Gastrocnemius medialis (tissue), 4 donors: ENCODE measurements around the gene KEAP1.

Source experiments
- POLR2A ChIP-seq, 2 donors: fragments of 450-650 bp; IDR thresholded peaks; one replicate each; pipeline ENCODE4 v1.6.1; 2017; ENCODE audit warnings: antibody characterized with exemption in 2 of 2, mild to moderate bottlenecking in 2 of 2, moderate library complexity in 2 of 2
- TF ChIP-seq, protein P1 (sequence below), 5 experiments: fragments of 450-650 bp in 3 of 5; fragments of 200-600 bp in 2 of 5; sonication (generic) in 2 of 5; IDR thresholded peaks in 4 of 5; conservative IDR thresholded peaks in 1 of 5; 1 replicate in 4 of 5; 2 replicates in 1 of 5; pipeline ENCODE4 v1.5.1; 2016 to 2019; ENCODE audit warnings: antibody characterized with exemption in 5 of 5, mild to moderate bottlenecking in 3 of 5, moderate library complexity in 3 of 5

DNA sequence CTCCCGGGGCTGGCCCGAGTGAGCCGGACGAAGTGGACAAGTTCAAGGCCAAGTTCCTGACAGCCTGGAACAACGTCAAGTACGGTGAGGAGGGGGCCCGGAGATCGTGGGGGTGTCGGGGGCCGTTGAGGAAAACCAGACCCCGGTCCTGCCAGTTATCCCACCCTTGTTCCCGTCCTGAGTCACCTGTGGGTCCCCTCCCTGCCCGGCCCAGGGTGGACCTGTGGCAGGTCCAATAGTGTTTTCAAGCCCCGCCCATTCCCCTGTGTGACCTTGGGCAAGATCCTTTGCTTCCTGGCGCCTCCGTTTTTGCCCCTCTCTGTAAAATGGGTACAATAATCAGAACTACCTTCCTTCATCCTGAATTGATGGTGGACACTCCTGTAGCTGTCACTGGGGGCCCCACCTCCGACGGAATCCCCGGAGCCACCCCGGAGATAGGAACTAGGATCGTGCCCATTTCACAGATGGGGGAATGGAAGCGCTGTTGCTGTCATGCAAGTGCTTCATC lies 41.1 kb upstream of the KEAP1 start:
- TF ChIP-seq, protein P1, sequence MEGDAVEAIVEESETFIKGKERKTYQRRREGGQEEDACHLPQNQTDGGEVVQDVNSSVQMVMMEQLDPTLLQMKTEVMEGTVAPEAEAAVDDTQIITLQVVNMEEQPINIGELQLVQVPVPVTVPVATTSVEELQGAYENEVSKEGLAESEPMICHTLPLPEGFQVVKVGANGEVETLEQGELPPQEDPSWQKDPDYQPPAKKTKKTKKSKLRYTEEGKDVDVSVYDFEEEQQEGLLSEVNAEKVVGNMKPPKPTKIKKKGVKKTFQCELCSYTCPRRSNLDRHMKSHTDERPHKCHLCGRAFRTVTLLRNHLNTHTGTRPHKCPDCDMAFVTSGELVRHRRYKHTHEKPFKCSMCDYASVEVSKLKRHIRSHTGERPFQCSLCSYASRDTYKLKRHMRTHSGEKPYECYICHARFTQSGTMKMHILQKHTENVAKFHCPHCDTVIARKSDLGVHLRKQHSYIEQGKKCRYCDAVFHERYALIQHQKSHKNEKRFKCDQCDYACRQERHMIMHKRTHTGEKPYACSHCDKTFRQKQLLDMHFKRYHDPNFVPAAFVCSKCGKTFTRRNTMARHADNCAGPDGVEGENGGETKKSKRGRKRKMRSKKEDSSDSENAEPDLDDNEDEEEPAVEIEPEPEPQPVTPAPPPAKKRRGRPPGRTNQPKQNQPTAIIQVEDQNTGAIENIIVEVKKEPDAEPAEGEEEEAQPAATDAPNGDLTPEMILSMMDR (IDR thresholded peaks at IDR 0.05 in 4 of 5, conservative IDR thresholded peaks at IDR 0.05 in 1 of 5) = no peak
- no peak for TF ChIP-seq POLR2A (IDR thresholded peaks at IDR 0.05)
